IPS DF 6.9 (cell line): ENCODE measurements around the gene GTPBP4.
"Not testable (repeated sequence)": the region's sequence is repeated elsewhere in the genome, so short reads cannot be mapped to it uniquely, and the experiment has no call there.

ENCODE experiments used
- DNase-seq: peaks from one replicate; pipeline ENCODE4 v3.0.0-alpha.2; 2013; ENCODE audit warnings: low read depth, low spot score
- H3K27ac ChIP-seq: one replicate; pipeline ENCODE4 v1.5.1; 2013; ENCODE audit warnings: low read length, control low read depth
- H3K27me3 ChIP-seq: 2 replicates; pipeline ENCODE4 v1.6.1; 2013; ENCODE audit warnings: mild to moderate bottlenecking, low read length; ENCODE audit not compliant: control insufficient read depth, insufficient read depth
- H3K36me3 ChIP-seq: 2 replicates; pipeline ENCODE4 v1.6.1; 2013; ENCODE audit warnings: low read length; ENCODE audit not compliant: control insufficient read depth, insufficient read depth
- H3K4me1 ChIP-seq: 2 replicates; pipeline ENCODE4 v1.6.1; 2013; ENCODE audit warnings: low read length; ENCODE audit not compliant: control insufficient read depth, insufficient read depth
- H3K4me3 ChIP-seq: 2 replicates; pipeline ENCODE4 v1.5.1; 2013; ENCODE audit warnings: mild to moderate bottlenecking, low read length
- H3K9me3 ChIP-seq: 2 replicates; pipeline ENCODE4 v1.6.1; 2013; ENCODE audit warnings: low read length, inconsistent platforms; ENCODE audit not compliant: control insufficient read depth, insufficient read depth
- WGBS: extraction: QIAGEN DNeasy Blood & Tissue Kit; methylation state at CpG from one replicate; pipeline ENCODE4 v1.1.7; 2013; ENCODE audit warnings: mixed read lengths, missing lambda C conversion rate; ENCODE audit not compliant: insufficient read length, insufficient coverage; 5-methylcytosine and 5-hydroxymethylcytosine counted together

The GTPBP4 gene

DNA sequence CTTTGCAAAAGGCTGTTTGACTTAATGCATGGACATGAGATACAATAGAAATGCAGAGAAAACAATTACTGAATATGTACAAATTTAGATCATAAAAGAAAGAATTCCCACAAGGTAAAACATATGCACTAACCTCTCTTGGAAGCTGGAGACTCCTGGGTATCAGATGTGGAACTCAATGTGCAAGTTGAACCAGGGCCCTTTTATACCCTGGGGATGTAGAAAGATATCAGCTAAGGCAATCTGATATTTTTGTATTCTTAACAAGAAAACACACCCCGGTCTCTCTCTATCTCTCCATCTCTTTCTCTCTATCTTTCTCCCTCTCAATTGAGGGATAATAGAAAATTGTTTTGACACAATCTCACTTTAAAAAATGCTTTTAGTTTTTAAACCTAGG, 37.4 kb downstream of the GTPBP4 start, which contains the start of gene IDI2:
Gene IDI2 (minus strand): TSS at position 177 of the 400 bp plus-strand sequence. CDS start 1,136 bp downstream, outside the sequence.
- WGBS: no CpG with 5 or more reads among the region's 1 CpG
- no peak within 1 kb of the TSS for H3K27ac ChIP-seq
- no peaks in the 10 kb centered on the region for H3K27me3 ChIP-seq
- no peaks in the 10 kb centered on the region; the same call in 1 of the 2 replicates for H3K36me3 ChIP-seq
- no peak for DNase-seq
- H3K9me3 ChIP-seq: no peaks in the 10 kb centered on the region
- no peak within 1 kb of the TSS for H3K4me3 ChIP-seq
- H3K4me1 ChIP-seq: no peaks in the 10 kb centered on the region

DNA sequence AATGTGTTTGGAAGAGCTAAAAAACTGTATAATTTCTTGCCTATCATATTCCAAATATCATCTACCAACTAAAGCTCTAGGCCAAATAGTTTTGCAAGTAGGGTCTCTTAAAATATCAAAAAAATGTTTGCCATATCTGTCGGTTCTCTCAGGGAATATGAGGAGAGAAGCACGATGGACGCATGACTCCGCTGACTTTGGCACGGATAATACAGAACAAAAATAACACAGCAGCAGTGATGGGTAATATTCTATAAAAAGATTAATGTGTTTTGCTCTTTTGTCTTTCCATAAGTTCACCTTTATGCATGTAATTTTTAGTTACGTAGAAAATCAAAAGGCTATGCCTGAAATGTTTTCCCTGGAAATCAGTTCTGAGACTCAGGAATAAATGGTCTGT, 38.3 kb downstream of the GTPBP4 start:
- Histone ChIP-seq H3K9me3 (no peaks in the 10 kb centered on the region), H3K36me3 (no peaks in the 10 kb centered on the region), H3K4me1 (no peaks in the 10 kb centered on the region), H3K4me3 (no peak overlapping the region), H3K27me3 (no peaks in the 10 kb centered on the region), H3K27ac (no peak overlapping the region)
- WGBS: no CpG with 5 or more reads among the region's 6 CpGs
- no peak for DNase-seq

DNA sequence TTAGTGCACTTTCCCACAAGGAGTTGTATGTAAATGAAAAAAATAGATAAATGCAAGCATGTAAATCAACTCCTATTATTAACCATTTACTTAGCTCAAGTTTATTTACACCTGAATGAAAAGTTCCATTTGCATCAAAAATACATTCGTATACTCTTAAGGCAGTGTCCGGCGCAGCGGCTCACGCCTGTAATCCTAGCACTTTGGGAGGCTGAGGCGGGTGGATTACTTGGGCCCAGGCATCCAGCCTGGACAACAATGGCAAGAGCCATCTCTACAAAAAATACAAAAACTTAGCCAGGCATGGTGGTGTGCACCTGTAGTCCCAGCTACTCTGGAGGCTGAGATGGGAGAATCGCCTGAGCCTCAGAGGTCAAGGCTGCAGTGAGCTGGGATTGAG, 41.6 kb downstream of the GTPBP4 start:
- WGBS: no CpG with 5 or more reads among the region's 7 CpGs
- H3K4me1 ChIP-seq: no peaks in the 10 kb centered on the region
- no peaks in the 10 kb centered on the region for H3K9me3 ChIP-seq
- no peak for DNase-seq
- no peaks in the 10 kb centered on the region for H3K36me3 ChIP-seq
- H3K4me3 ChIP-seq: no peak overlapping the region
- H3K27me3 ChIP-seq: no peaks in the 10 kb centered on the region
- no peak overlapping the region for H3K27ac ChIP-seq

DNA sequence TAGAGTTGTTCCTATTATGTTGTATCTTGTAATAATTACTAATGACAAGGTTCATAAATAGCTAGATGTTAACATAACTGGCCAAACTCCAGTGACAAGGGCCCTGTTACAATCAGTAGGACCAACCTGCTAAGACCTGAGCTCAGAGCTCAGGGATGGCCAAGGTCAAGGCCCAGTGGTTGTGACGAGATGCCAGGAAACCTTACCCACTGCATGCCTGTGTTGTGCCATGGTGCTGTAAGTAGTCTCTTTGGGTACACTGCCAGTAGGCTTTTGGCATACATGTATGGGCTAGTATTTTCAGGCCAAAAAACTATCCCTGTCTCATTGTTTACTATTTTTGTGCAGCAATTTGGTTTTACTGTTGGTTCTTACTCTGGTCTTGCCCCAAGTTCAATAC, 45.4 kb downstream of the GTPBP4 start:
- Histone ChIP-seq H3K27ac (no peak overlapping the region), H3K4me1 (no peaks in the 10 kb centered on the region), H3K27me3 (no peaks in the 10 kb centered on the region), H3K4me3 (no peak overlapping the region), H3K9me3 (no peaks in the 10 kb centered on the region), H3K36me3 (no peaks in the 10 kb centered on the region; the same call in 1 of the 2 replicates)
- no CpG with 5 or more reads among the region's 1 CpG for WGBS
- DNase-seq: no peak

DNA sequence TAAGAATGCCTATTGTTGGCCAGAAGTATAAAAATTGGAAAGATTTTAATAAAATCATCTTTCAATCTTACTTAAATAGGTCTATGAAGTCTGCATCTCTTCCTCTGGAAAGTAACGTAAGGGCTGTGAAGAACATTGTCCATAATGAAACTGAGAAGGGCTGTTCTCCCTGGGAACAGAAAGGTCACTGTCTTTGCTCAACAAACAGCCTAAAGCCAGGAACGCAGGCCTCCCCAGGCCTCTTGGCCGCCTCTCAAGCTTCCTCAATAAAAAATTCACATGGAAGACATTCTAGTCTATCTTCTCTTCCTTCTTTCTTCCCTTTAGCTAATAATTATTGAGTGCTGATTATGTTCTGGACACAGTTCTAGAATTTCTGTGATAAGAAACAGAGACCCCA, 46.5 kb downstream of the GTPBP4 start:
- no peaks in the 10 kb centered on the region for H3K27me3 ChIP-seq
- no peak overlapping the region for H3K27ac ChIP-seq
- no peaks in the 10 kb centered on the region for H3K9me3 ChIP-seq
- H3K36me3 ChIP-seq: no peaks in the 10 kb centered on the region; the same call in none of the 2 replicates
- DNase-seq: no peak
- H3K4me1 ChIP-seq: no peaks in the 10 kb centered on the region
- H3K4me3 ChIP-seq: no peak overlapping the region
- no CpG with 5 or more reads among the region's 3 CpGs for whole genome bisulfite sequencing

DNA sequence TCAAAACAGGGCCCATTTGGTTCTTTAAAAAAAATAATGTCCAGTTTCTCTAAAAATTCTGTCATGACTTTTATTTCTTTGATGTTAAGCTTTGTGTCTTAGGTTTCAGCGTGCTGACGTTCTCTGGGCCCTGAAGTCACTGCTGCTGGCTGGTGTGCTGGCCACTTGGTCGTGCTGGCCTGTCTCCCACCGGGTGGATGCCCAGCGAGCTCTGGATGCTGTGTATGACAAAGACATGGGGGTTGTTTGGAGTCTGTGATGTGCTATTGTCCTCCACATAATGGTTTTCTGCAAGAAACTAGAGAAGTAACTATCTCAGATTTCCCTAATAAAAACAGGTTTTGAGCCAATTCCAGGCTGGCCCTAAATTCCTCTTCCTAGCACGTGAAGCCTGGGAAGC, 47.0 kb downstream of the GTPBP4 start:
- Histone ChIP-seq H3K36me3 (peaks cover 1% of the 10 kb centered on the region), H3K4me1 (no peaks in the 10 kb centered on the region), H3K4me3 (no peak overlapping the region), H3K27me3 (no peaks in the 10 kb centered on the region), H3K27ac (no peak overlapping the region), H3K9me3 (no peaks in the 10 kb centered on the region)
- no CpG with 5 or more reads among the region's 6 CpGs for WGBS
- DNase-seq: no peak

DNA sequence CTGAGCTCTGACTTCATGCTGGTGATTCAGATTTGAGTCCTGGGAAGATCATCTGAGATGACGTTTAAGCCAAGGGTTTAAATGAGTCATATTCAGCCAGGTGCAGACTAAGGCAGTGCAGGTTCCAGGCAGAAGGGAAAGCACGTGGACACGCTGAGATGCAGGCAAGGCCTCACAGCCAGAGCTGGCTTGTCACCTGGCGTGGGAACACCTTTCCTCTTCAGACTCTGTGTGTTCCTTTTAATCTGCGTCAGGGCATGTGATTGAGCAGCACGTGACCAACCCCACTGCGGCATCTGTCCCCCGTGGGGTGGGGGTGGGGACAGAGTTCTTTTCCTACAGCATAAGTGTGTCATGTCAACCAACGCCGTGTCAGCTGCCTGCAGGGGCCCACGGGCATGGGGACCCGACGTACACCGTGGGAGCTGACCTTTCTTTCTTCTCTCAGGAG, 48.1 kb downstream of the GTPBP4 start:
- no peak for DNase-seq
- Histone ChIP-seq H3K9me3 (no peaks in the 10 kb centered on the region), H3K27ac (no peak overlapping the region), H3K4me1 (no peaks in the 10 kb centered on the region), H3K36me3 (peaks cover 4% of the 10 kb centered on the region), H3K4me3 (no peak overlapping the region), H3K27me3 (no peaks in the 10 kb centered on the region)
- no CpG with 5 or more reads among the region's 14 CpGs for WGBS

DNA sequence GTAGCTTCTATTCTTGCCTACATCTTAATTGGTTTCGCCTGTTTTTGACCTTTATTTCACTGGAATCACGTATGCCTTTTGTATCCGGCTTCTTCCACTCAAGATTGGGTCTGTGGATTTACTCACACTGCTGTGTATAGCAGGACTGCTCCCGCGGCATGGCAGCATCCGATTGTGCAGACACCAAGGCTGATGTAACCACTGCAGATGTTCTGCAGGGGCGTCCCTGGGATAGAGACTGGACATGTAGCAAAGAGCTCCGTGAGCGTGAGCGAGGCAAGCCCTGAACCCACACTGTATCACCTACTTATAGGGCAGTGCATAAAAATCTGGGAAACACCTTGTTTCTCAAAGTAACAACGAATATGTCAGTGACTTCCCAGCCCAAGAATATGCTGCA, 48.9 kb downstream of the GTPBP4 start:
- no peaks in the 10 kb centered on the region for H3K4me1 ChIP-seq
- no peaks in the 10 kb centered on the region for H3K9me3 ChIP-seq
- H3K4me3 ChIP-seq: no peak overlapping the region
- no peaks in the 10 kb centered on the region for H3K27me3 ChIP-seq
- no CpG with 5 or more reads among the region's 11 CpGs for WGBS
- H3K27ac ChIP-seq: no peak overlapping the region
- no peak for DNase-seq
- H3K36me3 ChIP-seq: peaks cover 4% of the 10 kb centered on the region

DNA sequence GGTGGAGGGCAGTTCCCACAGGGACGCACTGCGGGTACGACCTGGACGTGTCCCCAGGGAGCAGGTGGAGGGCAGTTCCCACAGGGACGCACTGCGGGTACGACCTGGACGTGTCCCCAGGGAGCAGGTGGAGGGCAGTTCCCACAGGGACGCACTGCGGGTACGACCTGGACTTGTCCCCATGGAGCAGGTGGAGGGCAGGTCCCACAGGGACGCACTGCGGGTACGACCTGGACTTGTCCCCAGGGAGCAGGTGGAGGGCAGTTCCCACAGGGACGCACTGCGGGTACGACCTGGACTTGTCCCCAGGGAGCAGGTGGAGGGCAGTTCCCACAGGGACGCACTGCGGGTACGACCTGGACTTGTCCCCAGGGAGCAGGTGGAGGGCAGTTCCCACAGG, 50.5 kb downstream of the GTPBP4 start:
- H3K27ac ChIP-seq, H3K4me1 ChIP-seq, H3K27me3 ChIP-seq, DNase-seq, H3K9me3 ChIP-seq, H3K4me3 ChIP-seq: not testable (repeated sequence)
- no CpG with 5 or more reads among the region's 20 CpGs for WGBS
- H3K36me3 ChIP-seq: peaks cover 11% of the 10 kb centered on the region

DNA sequence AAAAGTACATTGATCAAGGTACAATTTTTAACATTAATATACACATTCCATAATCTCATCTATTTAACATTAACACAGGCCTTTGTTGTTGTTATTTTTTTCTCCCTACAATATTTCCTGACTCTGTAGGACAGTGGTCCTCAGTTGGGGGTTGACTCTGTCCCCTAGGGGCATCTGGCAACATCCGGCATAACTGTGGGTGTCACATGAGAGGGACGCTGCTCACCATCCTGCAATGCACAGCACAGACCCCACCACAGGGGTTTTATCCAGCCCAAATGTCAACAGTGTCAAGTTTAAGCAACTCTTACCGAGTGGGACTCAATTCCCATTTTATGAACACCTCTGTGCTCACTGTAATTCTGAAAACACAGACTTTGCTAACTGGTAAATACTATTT, 51.9 kb downstream of the GTPBP4 start:
- Histone ChIP-seq H3K4me3 (no peak overlapping the region), H3K27ac (no peak overlapping the region), H3K9me3 (no peaks in the 10 kb centered on the region), H3K36me3 (peaks cover 11% of the 10 kb centered on the region), H3K27me3 (no peaks in the 10 kb centered on the region), H3K4me1 (no peaks in the 10 kb centered on the region)
- no peak for DNase-seq
- WGBS: no CpG with 5 or more reads among the region's 3 CpGs

DNA sequence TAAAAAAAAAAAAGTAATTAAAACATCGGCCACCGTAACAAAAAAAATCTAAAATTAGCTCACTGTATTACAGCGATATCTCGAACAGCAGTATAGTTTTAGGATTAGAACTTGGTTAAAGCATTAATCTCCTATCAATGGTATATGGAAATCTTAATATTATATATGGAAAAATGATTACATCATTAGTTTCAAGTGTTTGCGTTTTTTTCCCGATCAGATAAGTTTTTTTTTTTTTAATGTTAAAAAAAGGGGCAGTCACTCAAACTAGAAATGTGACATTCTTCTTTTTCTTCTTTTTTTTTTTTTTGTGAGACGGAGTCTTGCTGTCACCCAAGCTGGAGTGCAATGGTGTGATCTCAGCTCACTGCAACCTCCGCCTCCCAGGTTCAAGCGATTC, 53.3 kb downstream of the GTPBP4 start:
- no peaks in the 10 kb centered on the region for H3K9me3 ChIP-seq
- no peak overlapping the region for H3K4me3 ChIP-seq
- H3K36me3 ChIP-seq: peaks cover 11% of the 10 kb centered on the region
- peaks cover 2% of the 10 kb centered on the region; the same call in 1 of the 2 replicates for H3K4me1 ChIP-seq
- H3K27ac ChIP-seq: no peak overlapping the region
- WGBS: no CpG with 5 or more reads among the region's 9 CpGs
- no peak for DNase-seq
- no peaks in the 10 kb centered on the region for H3K27me3 ChIP-seq
